ENCODE measurements around the gene ECI1. TPM values are rescaled to one million over a fixed set of nuclear protein-coding genes. Genes with fewer than 3 reads are reported as not detected.

The ECI1 gene
- total and polyA plus RNA-seq, 4 donors: 28.4 to 66.0 (median 47.1) TPM

DNA sequence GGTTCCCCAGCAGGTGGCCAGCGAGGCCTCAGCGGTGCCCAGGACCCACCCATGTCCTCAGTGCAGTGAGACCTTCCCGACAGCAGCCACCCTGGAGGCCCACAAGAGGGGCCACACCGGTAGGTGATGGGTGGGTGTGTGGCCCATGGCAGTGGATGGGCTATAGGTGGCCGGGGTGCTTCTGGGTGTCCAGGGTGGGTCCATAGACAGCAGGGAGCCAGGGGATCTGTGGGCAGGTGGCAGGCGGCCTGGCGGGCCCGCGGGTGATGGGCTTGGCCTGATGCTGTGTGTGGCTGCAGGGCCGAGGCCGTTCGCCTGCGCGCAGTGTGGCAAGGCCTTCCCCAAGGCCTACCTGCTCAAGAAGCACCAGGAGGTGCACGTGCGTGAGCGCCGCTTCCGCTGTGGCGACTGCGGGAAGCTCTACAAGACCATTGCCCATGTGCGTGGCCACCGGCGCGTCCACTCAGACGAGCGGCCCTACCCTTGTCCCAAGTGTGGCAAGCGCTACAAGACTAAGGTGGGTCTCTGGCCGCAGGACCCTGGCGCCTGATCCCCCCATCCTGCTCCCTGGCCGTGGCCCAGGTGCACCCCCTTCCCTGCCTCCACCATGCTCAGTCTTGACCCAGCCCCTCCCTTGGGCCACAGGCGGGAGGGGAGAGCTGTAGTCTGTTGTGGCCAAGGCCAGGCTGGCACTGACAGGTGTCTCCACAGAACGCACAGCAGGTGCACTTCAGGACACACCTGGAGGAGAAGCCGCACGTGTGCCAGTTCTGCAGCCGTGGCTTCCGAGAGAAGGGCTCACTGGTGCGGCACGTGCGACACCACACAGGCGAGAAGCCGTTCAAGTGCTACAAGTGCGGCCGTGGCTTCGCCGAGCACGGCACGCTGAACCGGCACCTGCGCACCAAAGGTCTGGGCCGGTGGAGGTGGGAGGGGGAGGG lies 17.2 kb downstream of the ECI1 start:
- ATAC-seq (ENCODE audit: low FRiP score): no peak
- Histone ChIP-seq H3K27ac (ENCODE audit: low read depth in 1 of 2, low read length in 2 of 2) (no peak overlapping the region), H3K9me3 (ENCODE audit: control insufficient read depth, low read length) (no peaks in the 10 kb centered on the region), H3K36me3 (ENCODE audit: control insufficient read depth in 1 of 2, insufficient read depth in 2 of 2, low read length in 1 of 2) (peaks cover 0 to 13% of the 10 kb centered on the region in 2 donors), H3K4me1 (ENCODE audit: control insufficient read depth in 1 of 2, insufficient read depth in 2 of 2, low read length in 2 of 2) (no peaks in the 10 kb centered on the region), H3K4me3 (ENCODE audit: low read length in 2 of 2) (no peak overlapping the region), H3K27me3 (ENCODE audit: control insufficient read depth in 1 of 2, insufficient read depth in 2 of 2, low read length in 1 of 2) (no peaks in the 10 kb centered on the region)
- no peak for DNase-seq
- intact Hi-C loops (cut with DNase I): no loop called here
- 95 to 97% methylated on average over 45 to 51 of the region's 51 CpGs for whole genome bisulfite sequencing, 2 donors

DNA sequence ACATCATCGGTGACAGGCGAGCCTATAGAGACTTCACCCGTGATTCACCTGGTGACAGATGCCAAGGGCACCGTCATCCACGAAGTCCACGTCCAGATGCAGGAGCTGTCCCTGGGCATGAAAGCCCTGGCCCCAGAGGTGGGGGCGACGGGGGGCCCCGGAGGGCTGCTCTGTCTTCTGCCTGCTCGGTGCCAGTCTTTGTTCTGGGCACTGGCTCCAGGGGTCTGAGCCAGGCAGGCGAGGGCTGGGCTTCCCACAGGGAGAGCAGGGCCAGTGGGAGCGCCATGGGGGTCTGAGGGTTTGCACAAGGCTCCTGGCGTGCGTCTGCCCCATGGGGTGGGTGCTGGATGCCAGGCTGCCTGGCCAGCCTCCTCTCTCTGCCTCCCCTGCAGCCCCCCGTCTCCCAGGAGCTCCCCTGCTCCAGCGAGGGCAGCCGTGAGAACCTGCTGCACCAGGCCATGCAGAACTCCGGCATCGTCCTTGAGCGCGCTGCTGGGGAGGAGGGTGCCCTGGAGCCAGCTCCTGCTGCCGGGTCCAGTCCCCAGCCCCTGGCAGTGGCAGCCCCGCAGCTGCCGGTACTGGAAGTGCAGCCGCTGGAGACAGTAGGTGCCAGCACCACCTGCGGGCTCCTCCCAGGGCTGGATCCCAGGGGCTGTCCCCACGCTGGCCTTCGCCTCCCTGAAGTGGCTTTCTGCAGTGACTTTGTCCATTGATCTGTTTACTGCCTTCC lies 18.2 kb downstream of the ECI1 start:
- no peak for ATAC-seq (ENCODE audit: low FRiP score)
- intact Hi-C loops (cut with DNase I): no loop called here
- no peaks in the 10 kb centered on the region for H3K27me3 ChIP-seq (ENCODE audit: control insufficient read depth in 1 of 2, insufficient read depth in 2 of 2, low read length in 1 of 2)

DNA sequence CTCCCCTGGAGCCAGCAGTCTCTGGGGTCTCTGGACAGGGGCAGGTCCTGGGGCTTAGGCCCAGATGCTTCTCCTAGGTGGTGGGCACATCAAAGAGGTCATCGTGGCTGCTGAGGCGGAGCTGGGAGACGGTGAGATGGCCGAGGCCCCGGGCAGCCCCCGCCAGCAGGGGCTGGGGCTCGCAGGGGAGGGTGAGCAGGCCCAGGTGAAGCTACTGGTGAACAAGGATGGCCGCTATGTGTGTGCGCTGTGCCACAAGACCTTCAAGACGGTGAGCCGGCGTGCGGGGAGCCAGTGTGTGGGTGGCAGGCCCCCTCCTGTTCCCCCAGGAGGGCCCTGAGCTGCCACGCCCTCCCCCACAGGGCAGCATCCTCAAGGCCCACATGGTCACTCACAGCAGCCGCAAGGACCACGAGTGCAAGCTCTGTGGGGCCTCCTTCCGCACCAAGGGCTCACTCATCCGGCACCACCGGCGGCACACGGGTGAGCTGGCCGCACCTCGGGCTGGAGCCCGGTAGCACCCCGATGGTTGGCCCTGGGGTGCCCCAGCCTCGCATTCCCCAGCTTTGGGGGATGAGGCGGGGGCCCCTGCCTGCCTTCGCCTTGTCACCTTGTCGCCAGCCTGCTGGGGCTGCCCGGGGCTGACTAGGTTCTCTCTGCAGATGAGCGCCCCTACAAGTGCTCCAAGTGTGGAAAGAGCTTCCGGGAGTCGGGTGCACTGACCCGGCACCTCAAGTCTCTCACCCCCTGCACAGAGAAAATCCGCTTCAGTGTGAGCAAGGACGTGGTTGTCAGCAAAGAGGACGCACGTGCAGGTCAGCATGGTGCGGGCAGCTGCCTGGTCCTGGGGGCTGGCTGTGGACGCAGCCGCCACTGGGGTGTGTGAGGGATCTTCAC lies 19.0 kb downstream of the ECI1 start:
- intact Hi-C loops (cut with DNase I): no loop called here
- H3K36me3 ChIP-seq (ENCODE audit: control insufficient read depth in 1 of 2, insufficient read depth in 2 of 2, low read length in 1 of 2): peaks cover 0 to 14% of the 10 kb centered on the region in 2 donors
- 89 to 93% methylated on average over 36 to 41 of the region's 41 CpGs for whole genome bisulfite sequencing, 2 donors
- no peaks in the 10 kb centered on the region for H3K9me3 ChIP-seq (ENCODE audit: control insufficient read depth, low read length)
- no peak overlapping the region for H3K27ac ChIP-seq (ENCODE audit: low read depth in 1 of 2, low read length in 2 of 2)
- ATAC-seq (ENCODE audit: low FRiP score): no peak
- H3K4me1 ChIP-seq (ENCODE audit: control insufficient read depth in 1 of 2, insufficient read depth in 2 of 2, low read length in 2 of 2): no peaks in the 10 kb centered on the region
- DNase-seq: no peak
- H3K4me3 ChIP-seq (ENCODE audit: low read length in 2 of 2): no peak overlapping the region
- H3K27me3 ChIP-seq (ENCODE audit: control insufficient read depth in 1 of 2, insufficient read depth in 2 of 2, low read length in 1 of 2): no peaks in the 10 kb centered on the region

More for the DNA sequence above, 18.2 kb downstream of the ECI1 start:
- H3K4me1 ChIP-seq (ENCODE audit: control insufficient read depth in 1 of 2, insufficient read depth in 2 of 2, low read length in 2 of 2): no peaks in the 10 kb centered on the region
- DNase-seq: no peak
- no peak overlapping the region for H3K4me3 ChIP-seq (ENCODE audit: low read length in 2 of 2)
- no peaks in the 10 kb centered on the region for H3K9me3 ChIP-seq (ENCODE audit: control insufficient read depth, low read length)
- no peak overlapping the region for H3K27ac ChIP-seq (ENCODE audit: low read depth in 1 of 2, low read length in 2 of 2)
- H3K36me3 ChIP-seq (ENCODE audit: control insufficient read depth in 1 of 2, insufficient read depth in 2 of 2, low read length in 1 of 2): peaks cover 0 to 14% of the 10 kb centered on the region in 2 donors
- 91% methylated on average over 28 of the region's 28 CpGs for WGBS, 2 donors

DNA sequence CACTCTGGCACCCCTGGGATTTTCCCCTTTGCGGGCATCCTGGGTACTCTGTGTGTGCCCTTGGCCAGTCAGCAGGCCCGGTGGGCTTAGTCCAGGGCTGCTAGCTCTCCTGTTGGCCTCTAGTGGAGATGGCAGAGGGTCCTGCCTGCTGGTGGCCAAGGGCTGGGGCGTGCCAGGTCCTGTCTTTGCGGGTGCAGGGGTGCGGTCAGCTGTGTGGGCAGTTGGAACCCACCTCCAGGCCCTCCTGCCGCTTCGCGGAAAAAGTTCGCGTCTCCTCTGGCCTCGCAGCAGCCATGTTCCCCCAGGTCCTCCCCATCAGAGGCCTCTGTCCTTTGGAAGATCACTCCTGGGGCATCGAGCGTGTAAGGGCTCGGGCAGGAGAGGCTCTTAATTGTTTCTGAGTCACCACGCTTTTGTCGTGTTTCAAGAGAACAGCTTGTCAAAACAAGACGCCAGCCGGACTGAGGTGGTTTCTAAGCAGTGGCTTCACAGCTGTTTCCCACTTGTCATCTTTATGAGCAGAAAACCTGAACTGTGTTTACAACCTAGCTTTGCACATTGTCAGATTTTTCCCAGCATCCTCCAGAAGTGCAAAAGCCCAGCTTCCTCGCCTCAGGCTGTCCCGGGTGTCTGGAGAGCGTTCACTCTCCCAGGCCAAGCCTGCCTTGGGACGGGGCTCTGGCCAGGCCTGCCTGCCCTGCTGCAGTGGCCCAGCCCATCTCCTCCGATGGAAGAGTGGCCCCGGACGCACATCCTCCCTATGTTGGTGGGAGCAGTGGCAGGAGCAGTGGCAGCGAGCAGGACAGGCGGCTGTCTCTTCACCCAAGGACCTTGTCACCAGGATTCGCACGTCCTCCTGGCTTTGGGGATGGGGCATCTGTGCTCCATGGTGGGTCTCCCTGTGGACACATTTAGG lies 20.1 kb downstream of the ECI1 start:
- Histone ChIP-seq H3K4me3 (ENCODE audit: low read length in 2 of 2) (no peak overlapping the region), H3K27ac (ENCODE audit: low read depth in 1 of 2, low read length in 2 of 2) (no peak overlapping the region), H3K4me1 (ENCODE audit: control insufficient read depth in 1 of 2, insufficient read depth in 2 of 2, low read length in 2 of 2) (no peaks in the 10 kb centered on the region), H3K9me3 (ENCODE audit: control insufficient read depth, low read length) (no peaks in the 10 kb centered on the region), H3K27me3 (ENCODE audit: control insufficient read depth in 1 of 2, insufficient read depth in 2 of 2, low read length in 1 of 2) (no peaks in the 10 kb centered on the region), H3K36me3 (ENCODE audit: control insufficient read depth in 1 of 2, insufficient read depth in 2 of 2, low read length in 1 of 2) (peaks cover 0 to 14% of the 10 kb centered on the region in 2 donors)
- DNase-seq (no peak), ATAC-seq (ENCODE audit: low FRiP score) (no peak)
- intact Hi-C loops (cut with DNase I): no loop called here
- WGBS, 2 donors: 84 to 86% methylated on average over 29 of the region's 29 CpGs

DNA sequence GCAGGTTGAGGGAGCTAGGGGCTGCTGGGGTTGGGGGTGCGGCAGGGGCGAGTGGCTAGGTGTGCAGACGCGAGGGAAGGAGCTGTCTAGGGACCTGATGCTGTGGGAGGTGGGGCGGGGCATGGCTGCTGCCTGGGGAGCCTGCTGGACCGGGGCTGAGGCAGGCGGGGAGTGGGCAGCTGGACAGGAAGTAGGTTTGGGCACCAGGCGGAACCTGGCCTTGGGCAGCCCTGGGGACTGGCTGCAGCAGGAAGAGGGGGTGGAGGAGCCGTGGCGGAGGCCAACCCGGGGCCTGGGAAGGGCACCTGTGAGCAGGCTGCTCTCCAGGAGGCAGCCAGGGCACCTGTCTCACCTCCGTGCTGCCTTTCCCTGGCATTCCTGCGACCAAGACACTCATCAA lies 21.0 kb downstream of the ECI1 start:
- Histone ChIP-seq H3K36me3 (ENCODE audit: control insufficient read depth in 1 of 2, insufficient read depth in 2 of 2, low read length in 1 of 2) (peaks cover 0 to 14% of the 10 kb centered on the region in 2 donors), H3K27ac (ENCODE audit: low read depth in 1 of 2, low read length in 2 of 2) (no peak overlapping the region), H3K9me3 (ENCODE audit: control insufficient read depth, low read length) (no peaks in the 10 kb centered on the region), H3K4me3 (ENCODE audit: low read length in 2 of 2) (no peak overlapping the region), H3K27me3 (ENCODE audit: control insufficient read depth in 1 of 2, insufficient read depth in 2 of 2, low read length in 1 of 2) (no peaks in the 10 kb centered on the region), H3K4me1 (ENCODE audit: control insufficient read depth in 1 of 2, insufficient read depth in 2 of 2, low read length in 2 of 2) (no peaks in the 10 kb centered on the region)
- intact Hi-C loops (cut with DNase I): no loop called here
- DNase-seq: no peak
- no peak for ATAC-seq (ENCODE audit: low FRiP score)
- 89 to 93% methylated on average over 13 of the region's 13 CpGs for WGBS, 2 donors

DNA sequence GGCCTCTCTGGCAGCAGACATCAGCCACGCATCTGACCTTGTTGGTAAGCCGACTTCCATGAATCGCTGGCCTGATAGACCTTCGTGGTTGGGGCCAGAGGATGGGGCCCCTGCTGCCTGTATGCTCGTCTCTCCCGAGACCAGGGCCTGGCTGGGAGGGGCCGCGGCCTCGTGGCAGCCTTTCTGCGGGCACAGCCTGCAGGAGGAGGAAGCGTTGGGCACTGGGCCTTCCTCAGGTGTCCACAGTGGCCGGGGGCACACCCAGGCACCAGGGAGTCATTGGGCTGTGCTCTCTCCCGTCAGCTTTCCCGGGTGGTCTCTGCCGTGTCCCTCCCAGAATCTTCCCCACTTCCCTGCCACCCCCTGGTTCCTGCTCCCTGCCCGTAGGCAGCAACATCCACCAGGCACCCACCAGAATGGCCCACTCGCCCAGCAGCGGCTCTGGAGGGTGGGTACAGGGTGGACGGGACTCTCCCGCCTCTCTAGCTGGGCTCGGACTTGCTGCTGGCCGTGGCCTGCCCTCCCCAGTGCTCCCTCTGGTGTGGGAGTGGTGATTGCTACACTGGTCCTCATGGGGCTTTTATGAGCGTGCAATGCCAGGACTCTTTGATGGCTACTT lies 21.6 kb downstream of the ECI1 start:
- H3K36me3 ChIP-seq (ENCODE audit: control insufficient read depth in 1 of 2, insufficient read depth in 2 of 2, low read length in 1 of 2): peaks cover 0 to 11% of the 10 kb centered on the region in 2 donors
- intact Hi-C loops (cut with DNase I): no loop called here

DNA sequence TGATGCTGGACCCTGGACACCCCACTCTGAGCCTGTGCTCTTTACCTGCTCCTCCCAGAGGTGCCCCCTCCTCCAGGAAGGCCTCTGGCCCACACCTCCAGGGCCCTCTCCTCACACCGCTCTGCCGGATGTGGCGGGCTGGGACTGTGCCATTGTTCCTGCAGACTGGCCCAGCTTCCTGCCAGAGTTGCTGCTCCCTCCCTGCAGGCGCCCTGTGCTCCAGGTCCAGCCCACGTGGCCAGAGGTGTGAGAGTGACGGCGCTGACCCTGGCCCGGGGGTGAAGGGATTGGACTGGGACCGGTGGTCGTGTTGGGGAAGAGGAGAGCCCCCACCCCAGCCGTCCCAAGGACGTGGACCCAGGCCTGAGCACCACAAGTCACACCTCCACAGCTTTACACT lies 22.3 kb downstream of the ECI1 start:
- peaks cover 0 to 9% of the 10 kb centered on the region in 2 donors for H3K36me3 ChIP-seq (ENCODE audit: control insufficient read depth in 1 of 2, insufficient read depth in 2 of 2, low read length in 1 of 2)

More for the DNA sequence above, 21.6 kb downstream of the ECI1 start:
- no peak overlapping the region for H3K27ac ChIP-seq (ENCODE audit: low read depth in 1 of 2, low read length in 2 of 2)
- 87 to 91% methylated on average over 21 to 23 of the region's 23 CpGs for WGBS, 2 donors
- no peaks in the 10 kb centered on the region for H3K9me3 ChIP-seq (ENCODE audit: control insufficient read depth, low read length)
- no peaks in the 10 kb centered on the region for H3K4me1 ChIP-seq (ENCODE audit: control insufficient read depth in 1 of 2, insufficient read depth in 2 of 2, low read length in 2 of 2)
- H3K27me3 ChIP-seq (ENCODE audit: control insufficient read depth in 1 of 2, insufficient read depth in 2 of 2, low read length in 1 of 2): no peaks in the 10 kb centered on the region
- H3K4me3 ChIP-seq (ENCODE audit: low read length in 2 of 2): no peak overlapping the region
- ATAC-seq (ENCODE audit: low FRiP score): no peak
- DNase-seq: no peak

More for the DNA sequence above, 22.3 kb downstream of the ECI1 start:
- 89 to 91% methylated on average over 12 of the region's 12 CpGs for WGBS, 2 donors
- ATAC-seq (ENCODE audit: low FRiP score) (no peak), DNase-seq (no peak)
- no peaks in the 10 kb centered on the region for H3K4me1 ChIP-seq (ENCODE audit: control insufficient read depth in 1 of 2, insufficient read depth in 2 of 2, low read length in 2 of 2)
- no peak overlapping the region for H3K27ac ChIP-seq (ENCODE audit: low read depth in 1 of 2, low read length in 2 of 2)
- no peaks in the 10 kb centered on the region for H3K27me3 ChIP-seq (ENCODE audit: control insufficient read depth in 1 of 2, insufficient read depth in 2 of 2, low read length in 1 of 2)
- no peak overlapping the region for H3K4me3 ChIP-seq (ENCODE audit: low read length in 2 of 2)
- no peaks in the 10 kb centered on the region for H3K9me3 ChIP-seq (ENCODE audit: control insufficient read depth, low read length)
- intact Hi-C loops (cut with DNase I): no loop called here

Measured in aorta (tissue), 5 donors.